Natural killer cell (primary cell): ENCODE results near the gene NSD2. TPM values are rescaled to one million over a fixed set of nuclear protein-coding genes. Genes with fewer than 3 reads are reported as not detected.

Experiments
- ATAC-seq, 3 donors: fragments of 150-1000 bp in 2 of 3; fragments of 200-7000 bp in 1 of 3; cut with Tn5 transposase; 1 replicate in 1 of 3; 2 replicates in 2 of 3; pipeline ENCODE4 v1.10.0; 2021; ENCODE audit warnings: mild to moderate bottlenecking in 2 of 3, moderate library complexity in 2 of 3
- DNase-seq, 2 donors: peaks; one replicate each; pipeline versions ENCODE4 v3.0.0 to v3.0.0-alpha.2; 2013 to 2021; ENCODE audit warnings: mixed read lengths in 1 of 2
- H3K27ac ChIP-seq: one replicate; pipeline ENCODE4 v1.5.1; 2013; ENCODE audit warnings: mild to moderate bottlenecking, low read length
- H3K27me3 ChIP-seq: one replicate; pipeline ENCODE4 v1.6.1; 2013; ENCODE audit warnings: low read length; ENCODE audit not compliant: control insufficient read depth, insufficient read depth
- H3K36me3 ChIP-seq: one replicate; pipeline ENCODE4 v1.6.1; 2013; ENCODE audit warnings: low read length; ENCODE audit not compliant: control insufficient read depth, insufficient read depth
- H3K4me1 ChIP-seq: one replicate; pipeline ENCODE4 v1.6.1; 2013; ENCODE audit warnings: low read length; ENCODE audit not compliant: control insufficient read depth, insufficient read depth
- H3K4me3 ChIP-seq: one replicate; pipeline ENCODE4 v1.5.1; 2013; ENCODE audit warnings: low read length
- H3K9me3 ChIP-seq: one replicate; pipeline ENCODE4 v1.6.1; 2013; ENCODE audit warnings: low read length; ENCODE audit not compliant: control insufficient read depth, insufficient read depth
- H3K27ac Mint-ChIP-seq, 2 donors: one replicate each; pipeline ENCODE4 v1.8.0; 2022; ENCODE audit warnings: mild to moderate bottlenecking in 2 of 2, mixed read lengths in 2 of 2, moderate library complexity in 1 of 2
- H3K27me3 Mint-ChIP-seq, 2 donors: one replicate each; pipeline ENCODE4 v1.8.0; 2022; ENCODE audit warnings: low read depth in 2 of 2, mixed read lengths in 2 of 2
- H3K36me3 Mint-ChIP-seq: one replicate; pipeline ENCODE4 v1.8.0; 2022; ENCODE audit warnings: mixed read lengths
- H3K4me1 Mint-ChIP-seq, 2 donors: one replicate each; pipeline ENCODE4 v1.8.0; 2022; ENCODE audit warnings: mixed read lengths in 2 of 2
- H3K4me3 Mint-ChIP-seq: one replicate; pipeline ENCODE4 v1.8.0; 2022; ENCODE audit warnings: mild to moderate bottlenecking, moderate library complexity, mixed read lengths
- H3K9me3 Mint-ChIP-seq, 2 donors: one replicate each; pipeline ENCODE4 v1.8.0; 2022; ENCODE audit warnings: mixed read lengths in 2 of 2
- CTCF ChIP-seq: fragments of 200-600 bp; IDR thresholded peaks from one replicate; pipeline ENCODE4 v1.8.0; 2022; ENCODE audit warnings: antibody characterized with exemption
- WGBS: methylation state at CpG from one replicate; pipeline ENCODE4 v1.1.7; 2013; ENCODE audit warnings: missing lambda C conversion rate; ENCODE audit not compliant: insufficient coverage; 5-methylcytosine and 5-hydroxymethylcytosine counted together
- intact Hi-C: fragments of 100-400 bp; cut with micrococcal nuclease; formaldehyde crosslinking; loops from one replicate; pipeline ENCODE4 v1.14.2; 2022
- total RNA-seq, 4 donors: library from RNA; stranded (reverse); fragments of 120-200 nt in 1 of 4; gene quantifications; one replicate each; pipeline versions ENCODE4 v1.2.3 to v1.2.4, GENCODE V29; 2013 to 2022

The NSD2 gene
- total RNA-seq, 3 donors from 2014 or later (not counting 1 experiment from before 2014, with no cell fraction given): 36.4 to 51.0 (median 48.3) TPM

- no peaks in the 10 kb centered on the region for H3K9me3 ChIP-seq
- H3K4me3 ChIP-seq: peak overlapping the region; percentile 79
- Mint-ChIP-seq H3K27me3 (no peaks in the 10 kb centered on the region), H3K4me1 (peaks cover 30 to 38% of the 10 kb centered on the region in 2 donors), H3K27ac (peak overlapping the region; percentile 87 to 94), H3K4me3 (peak overlapping the region; percentile 95), H3K9me3 (no peaks in the 10 kb centered on the region), H3K36me3 (no peaks in the 10 kb centered on the region)
- ATAC-seq: no peak
- TF ChIP-seq CTCF: no peak
- H3K36me3 ChIP-seq: peaks cover 4% of the 10 kb centered on the region
- H3K27ac ChIP-seq: peak overlapping the region; percentile 98
- H3K4me1 ChIP-seq: peaks cover 22% of the 10 kb centered on the region
- intact Hi-C loops: no loop called here
- no peak for DNase-seq
- no peaks in the 10 kb centered on the region for H3K27me3 ChIP-seq
- WGBS: 0% methylated on average over 27 of the region's 27 CpGs
These were observed 137.4 kb downstream of the NSD2 start for GRCh38 chr4:2008671-2008920.

GRCh38 chr4:2008921-2009650 is 137.9 kb downstream of the NSD2 start, which contains the start of gene NELFA:
Gene NELFA, minus strand, starts transcription at chr4:2008974. Its CDS starts 15 bp downstream, at chr4:2008959.
- H3K9me3 ChIP-seq: no peaks in the 10 kb centered on the region
- peaks cover 4% of the 10 kb centered on the region for H3K36me3 ChIP-seq
- H3K4me1 ChIP-seq: peaks cover 22% of the 10 kb centered on the region
- DNase-seq (peak; percentile 96 to 98), ATAC-seq (peak; percentile 81 to 95 (median 85))
- intact Hi-C loops: no loop called here
- H3K27me3 Mint-ChIP-seq: peaks cover 0 to 3% of the 10 kb centered on the region in 2 donors
- H3K4me3 Mint-ChIP-seq: peak within 1 kb of the TSS; percentile 95
- TF ChIP-seq CTCF: no peak
- no peaks in the 10 kb centered on the region for H3K36me3 Mint-ChIP-seq
- H3K9me3 Mint-ChIP-seq: no peaks in the 10 kb centered on the region
- WGBS: under 1% methylated on average over 95 of the region's 95 CpGs
- H3K27me3 ChIP-seq: no peaks in the 10 kb centered on the region
- peaks cover 30 to 38% of the 10 kb centered on the region in 2 donors for H3K4me1 Mint-ChIP-seq
- H3K4me3 ChIP-seq: peak within 1 kb of the TSS; percentile 79
- H3K27ac ChIP-seq: peak within 1 kb of the TSS; percentile 98
- peak within 1 kb of the TSS; percentile 87 to 94 for H3K27ac Mint-ChIP-seq

GRCh38 chr4:2009651-2010233 is 138.5 kb downstream of the NSD2 start:
- ATAC-seq: peak; percentile 47 to 48 (median 48)
- no peak for TF ChIP-seq CTCF
- intact Hi-C loops: no loop called here
- DNase-seq: peak; percentile 58 to 81
- Mint-ChIP-seq H3K36me3 (no peaks in the 10 kb centered on the region), H3K27ac (peak overlapping the region; percentile 87 to 94), H3K9me3 (no peaks in the 10 kb centered on the region), H3K27me3 (peaks cover 2 to 8% of the 10 kb centered on the region in 2 donors), H3K4me3 (peak overlapping the region; percentile 95), H3K4me1 (peaks cover 30 to 38% of the 10 kb centered on the region in 2 donors)
- H3K9me3 ChIP-seq: no peaks in the 10 kb centered on the region
- H3K4me1 ChIP-seq: peaks cover 22% of the 10 kb centered on the region
- WGBS: 2% methylated on average over 23 of the region's 23 CpGs
- peak overlapping the region; percentile 79 for H3K4me3 ChIP-seq
- H3K27me3 ChIP-seq: no peaks in the 10 kb centered on the region
- peaks cover 4% of the 10 kb centered on the region for H3K36me3 ChIP-seq
- H3K27ac ChIP-seq: peak overlapping the region; percentile 98
